Measurements from ENCODE around the gene BBX.

The BBX gene

DNA sequence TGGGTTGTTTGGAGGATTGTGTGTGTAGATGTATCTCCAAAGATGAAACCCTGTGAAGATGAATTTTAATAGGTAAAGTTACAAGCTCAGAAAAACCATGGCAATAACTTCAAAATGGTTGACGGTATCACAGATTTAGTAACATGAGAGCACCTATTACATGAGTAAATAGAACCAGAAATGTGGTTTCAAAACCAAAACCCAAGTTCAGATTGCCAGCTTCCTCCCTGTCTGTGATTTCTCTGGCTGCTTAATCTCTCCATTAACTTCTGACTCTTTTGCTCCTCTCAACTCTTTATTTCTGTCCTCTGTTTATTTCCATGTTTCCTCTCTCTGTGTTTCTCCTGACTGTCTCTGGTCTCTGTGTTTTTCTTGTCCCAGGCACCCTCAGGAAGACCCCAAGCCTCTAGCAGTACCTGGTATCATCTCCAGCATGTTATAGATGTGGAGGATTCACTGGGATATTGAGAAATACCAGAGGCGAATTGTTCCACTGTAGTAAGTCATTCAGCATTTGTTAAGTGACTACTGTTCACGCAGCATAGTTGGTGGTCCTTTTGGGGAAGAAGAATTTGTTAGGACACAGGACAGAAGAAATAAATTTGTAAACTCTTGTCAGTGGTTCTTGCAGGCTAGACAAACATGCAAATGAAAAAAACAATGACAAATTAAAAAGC lies 138.8 kb downstream of the BBX start:
- DNase-seq = no peak

- DNase-seq = no peak
Measured at GRCh38 chr3:107662124-107662507, 139.4 kb downstream of the BBX start.

- DNase-seq = no peak
Measured at GRCh38 chr3:107662586-107662985, 139.8 kb downstream of the BBX start.

GRCh38 chr3:107663266-107663665 lies 140.5 kb downstream of the BBX start:
- DNase-seq = no peak

GRCh38 chr3:107664614-107665013 lies 141.9 kb downstream of the BBX start:
- DNase-seq = no peak

- DNase-seq = no peak
Measured at GRCh38 chr3:107665351-107665750, 142.6 kb downstream of the BBX start.

DNA sequence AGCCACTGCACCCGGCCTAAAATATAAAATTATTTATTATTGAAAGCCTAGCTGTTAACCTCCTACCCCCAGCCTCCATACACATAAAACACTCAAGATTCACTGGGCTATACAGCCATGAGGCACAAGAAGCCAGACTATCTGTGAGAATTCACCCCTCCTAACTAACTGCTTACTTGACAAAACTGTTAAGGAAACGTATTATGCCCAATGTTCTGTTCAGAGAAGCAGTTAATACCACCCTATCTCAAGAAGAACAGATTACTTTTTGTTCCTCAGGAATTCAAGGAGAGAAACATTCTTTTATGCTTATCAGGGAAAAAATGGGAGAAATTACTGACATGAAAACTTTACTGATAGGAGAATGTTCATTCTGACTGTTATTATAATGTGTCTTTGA lies 144.1 kb downstream of the BBX start:
- no peak for DNase-seq

DNA sequence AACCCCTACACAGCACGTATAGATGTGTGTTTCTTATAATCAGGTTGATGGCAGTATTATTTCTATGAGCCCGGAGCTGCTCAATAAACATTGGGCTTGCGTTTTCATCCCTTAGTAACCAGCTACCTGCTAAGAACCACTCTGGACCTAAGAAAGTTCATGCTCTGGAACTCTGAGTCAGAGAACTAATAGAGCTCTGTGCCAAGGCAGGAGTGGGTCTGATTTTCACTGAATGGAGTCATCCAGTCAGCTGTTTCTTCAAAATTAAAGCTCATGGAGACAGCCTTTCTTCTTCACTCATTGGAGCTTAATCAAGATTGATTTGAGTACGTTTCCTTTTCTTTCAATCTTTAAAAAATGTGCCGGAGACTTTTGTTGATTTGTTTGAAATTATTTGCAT lies 145.7 kb downstream of the BBX start:
- no peak for DNase-seq

- DNase-seq = no peak
Measured at GRCh38 chr3:107668963-107669362, 146.2 kb downstream of the BBX start.

- DNase-seq = no peak
Measured at GRCh38 chr3:107669669-107670068, 146.9 kb downstream of the BBX start.

DNA sequence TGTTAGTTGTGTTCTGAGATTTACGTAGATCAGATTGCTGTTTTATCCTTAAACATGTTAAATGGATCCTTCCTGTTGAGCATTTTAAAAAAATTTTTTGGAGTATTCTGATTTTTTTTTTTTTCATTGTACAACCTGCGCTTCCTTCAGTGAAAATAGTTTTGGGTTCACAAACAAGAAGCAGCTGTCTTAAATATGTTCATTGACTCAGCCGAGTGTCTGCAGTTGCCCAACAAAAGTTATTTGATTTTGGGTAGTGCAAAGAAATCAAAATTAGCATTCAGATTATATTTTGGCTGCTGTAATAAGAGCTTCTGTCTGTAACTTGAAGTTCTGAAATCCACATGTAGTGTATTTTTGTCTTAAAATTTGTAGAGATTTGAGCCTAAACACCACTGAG lies 148.2 kb downstream of the BBX start:
- no peak for DNase-seq

- no peak for DNase-seq
Measured at GRCh38 chr3:107674371-107674770, 151.6 kb downstream of the BBX start.

DNA sequence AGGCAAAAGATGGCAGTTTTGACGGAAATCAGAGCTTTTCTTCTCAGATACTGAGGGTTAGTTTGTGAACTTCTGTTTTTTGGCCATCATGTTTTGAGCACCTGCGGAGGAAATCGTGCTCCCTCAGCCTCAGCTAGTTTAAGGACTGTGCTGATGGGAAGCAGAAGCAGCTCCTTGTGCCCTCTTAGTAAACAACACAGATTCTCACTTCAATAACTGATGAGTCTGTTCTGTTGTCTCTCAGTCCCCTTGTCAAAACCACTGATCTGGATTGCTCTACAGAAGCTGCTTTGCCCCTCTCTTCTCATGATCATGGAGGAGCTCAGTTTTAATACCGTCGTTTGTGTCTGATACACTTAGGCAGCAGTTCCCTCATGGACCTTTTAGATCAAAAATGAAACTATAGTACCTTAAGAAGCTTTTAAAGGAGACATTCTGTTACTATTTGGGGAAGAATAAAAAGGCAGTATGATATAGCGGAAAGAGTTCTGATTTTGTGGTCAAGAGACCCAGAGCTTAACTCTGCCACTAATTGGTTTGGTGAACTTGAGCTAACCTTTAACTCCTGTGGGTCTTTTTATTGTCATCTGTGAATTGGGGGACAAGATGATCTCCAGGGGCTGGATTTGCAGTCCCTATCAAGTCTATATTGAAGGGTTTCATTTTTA lies 152.6 kb downstream of the BBX start:
- DNase-seq = no peak

DNA sequence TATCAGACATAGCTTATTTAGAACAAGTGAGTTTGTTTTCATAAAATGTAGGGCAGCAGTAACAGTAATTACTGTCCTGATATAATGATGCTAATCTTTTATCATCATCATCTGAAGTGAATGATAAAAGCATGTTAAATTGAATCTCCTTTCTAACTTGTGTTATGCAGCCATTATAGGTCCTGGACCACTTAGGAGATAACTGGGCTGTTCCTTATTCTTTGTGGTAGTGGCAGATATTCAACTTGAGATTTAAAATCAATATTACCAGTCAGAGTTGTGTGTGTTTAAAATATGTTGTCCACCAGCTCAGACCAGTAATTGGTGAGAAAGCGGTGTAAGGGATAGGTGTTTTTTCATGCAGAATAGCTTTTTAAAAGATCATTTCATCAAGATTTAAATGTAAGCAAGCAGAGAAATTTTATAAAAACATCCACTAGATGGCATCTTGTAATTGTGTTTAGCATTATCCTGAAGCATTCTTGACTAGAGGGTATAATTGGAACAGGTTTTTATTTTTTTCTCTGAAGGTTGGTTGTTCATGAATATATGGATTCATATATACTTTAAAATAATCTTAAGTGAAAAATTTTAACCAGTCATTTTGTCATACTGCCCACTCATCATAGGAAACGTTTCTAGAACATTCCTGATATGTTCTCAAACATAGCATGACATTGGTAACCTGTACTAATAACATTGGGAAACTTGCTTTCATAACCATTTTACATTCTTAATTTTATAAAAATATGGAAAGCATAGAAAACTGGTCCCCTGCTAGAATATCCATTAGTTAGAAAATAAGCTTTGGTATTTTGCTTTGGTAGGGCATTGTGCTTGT lies 153.9 kb downstream of the BBX start:
- peak; percentile 56 for DNase-seq

- no peak for DNase-seq
Measured at GRCh38 chr3:107679921-107680320, 157.2 kb downstream of the BBX start.

DNA sequence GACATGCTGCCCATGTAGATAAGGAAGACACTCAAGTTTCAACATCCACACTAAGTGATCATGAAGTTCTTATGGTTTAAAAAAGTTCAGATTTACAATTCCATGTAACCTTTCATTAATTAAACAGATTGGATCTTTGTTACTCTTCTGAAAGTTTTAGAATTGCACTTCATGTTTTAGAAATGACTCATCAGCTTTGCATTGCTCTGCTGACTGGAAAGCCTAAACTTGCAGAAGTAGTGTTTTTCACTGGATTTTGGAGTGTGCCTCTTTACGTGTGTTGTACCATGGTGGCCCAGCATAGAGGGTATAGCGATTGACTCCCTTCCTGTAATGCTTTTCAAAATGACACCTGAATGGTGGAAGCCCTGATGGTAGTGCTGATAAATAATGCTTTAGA lies 157.9 kb downstream of the BBX start:
- DNase-seq = no peak

- DNase-seq = no peak
Measured at GRCh38 chr3:107681396-107681795, 158.6 kb downstream of the BBX start.

DNA sequence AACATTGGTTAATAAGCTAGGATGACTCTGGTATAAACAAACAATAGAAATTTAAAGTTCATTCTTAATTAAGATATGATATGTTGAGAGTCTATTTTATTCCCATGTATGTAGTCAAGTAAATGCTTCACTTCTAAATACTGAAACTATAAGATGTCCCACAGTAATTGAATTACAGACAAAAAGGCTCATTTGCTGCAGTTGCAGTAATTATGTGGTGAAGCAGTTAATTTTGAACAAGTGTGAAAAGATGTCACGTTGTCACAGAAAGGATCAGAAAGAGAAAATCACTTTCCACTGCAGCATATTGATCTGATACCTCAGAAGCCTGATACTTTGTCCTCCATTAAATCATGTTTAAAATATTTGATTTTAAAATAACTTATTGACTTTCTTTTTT lies 159.8 kb downstream of the BBX start:
- DNase-seq = no peak

DNA sequence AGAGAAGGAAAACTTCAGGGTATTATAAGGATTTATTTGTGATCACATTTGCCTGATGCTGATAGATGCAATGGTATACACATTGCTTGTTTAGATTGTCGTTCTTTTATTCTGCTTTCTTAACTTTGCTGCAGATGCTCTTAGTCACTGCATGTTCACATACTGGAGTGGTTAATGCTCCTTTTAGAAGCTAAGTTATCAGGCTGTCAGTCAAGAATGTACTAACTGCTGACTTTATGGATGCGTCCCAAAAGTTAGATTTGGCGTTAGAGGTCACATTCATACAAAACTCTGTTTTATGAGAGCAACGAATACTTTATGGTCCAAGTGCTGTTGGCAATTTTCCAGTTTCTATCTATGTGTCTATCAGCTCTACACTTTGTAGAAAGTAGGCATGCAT lies 160.7 kb downstream of the BBX start:
- DNase-seq = no peak

- peak; percentile 32 for DNase-seq
Measured at GRCh38 chr3:107684431-107684925, 161.7 kb downstream of the BBX start.

DNA sequence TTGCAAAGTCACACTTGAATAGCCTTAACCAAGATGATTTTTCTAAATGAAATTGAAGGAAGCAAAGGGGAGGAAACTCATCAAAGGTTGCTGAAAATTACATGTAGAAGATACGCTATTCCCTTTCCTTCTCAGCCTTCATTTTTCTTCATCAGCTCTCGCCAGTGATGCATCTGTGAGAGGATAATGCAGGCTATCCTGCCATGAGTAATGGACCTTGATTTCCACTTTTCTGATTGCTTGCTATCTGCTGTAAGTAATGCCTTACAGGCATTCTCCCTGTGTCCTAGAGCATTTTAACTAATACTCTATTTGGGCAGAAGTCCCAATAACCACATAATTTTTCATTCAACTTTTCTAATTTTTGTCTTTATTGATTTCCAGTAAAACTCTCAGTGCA lies 162.6 kb downstream of the BBX start:
- DNase-seq = no peak

DNA sequence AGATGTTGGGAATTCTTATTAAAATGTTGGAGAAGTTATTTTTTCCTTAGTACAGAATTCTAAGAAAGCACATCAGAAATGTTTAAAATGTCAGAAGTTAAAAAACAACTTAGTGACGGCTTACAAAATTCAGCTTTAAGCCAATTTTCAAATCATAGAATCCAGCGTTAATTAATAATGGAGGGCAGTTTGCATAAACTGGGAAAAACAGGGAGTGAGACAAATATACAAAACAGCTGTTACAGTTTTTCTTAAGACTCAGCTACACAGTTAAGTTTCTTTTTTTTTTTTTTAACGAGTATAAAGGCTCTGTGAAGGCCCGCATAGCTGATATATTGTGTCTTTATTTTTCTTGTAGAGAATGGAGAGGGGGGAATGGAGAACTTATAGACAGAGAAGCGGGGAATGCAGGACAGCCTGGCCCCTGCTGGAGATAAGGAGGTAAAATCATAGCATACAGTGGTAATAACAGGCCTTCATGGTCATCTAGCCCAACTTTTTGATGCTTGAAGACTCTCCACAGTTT lies 164.4 kb downstream of the BBX start:
- DNase-seq = no peak

DNA sequence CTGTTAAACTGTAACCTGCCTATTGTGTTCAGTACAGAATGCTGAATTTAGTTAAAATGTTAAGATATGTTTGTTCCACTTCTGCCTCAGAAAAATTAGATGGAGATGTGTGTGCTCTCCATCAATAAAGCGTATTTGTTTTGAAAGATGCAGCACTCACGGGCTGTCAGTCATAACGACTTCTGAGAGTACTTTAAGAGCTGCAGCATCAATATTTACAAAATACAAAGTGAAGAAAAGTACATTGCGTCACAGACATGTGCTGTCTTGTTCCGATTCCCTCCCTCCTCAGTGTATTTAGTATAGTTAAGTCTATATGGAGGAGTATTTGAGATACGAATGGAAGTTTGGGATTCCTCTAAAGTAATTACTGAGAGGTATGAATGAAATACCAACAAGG lies 166.6 kb downstream of the BBX start:
- DNase-seq = no peak
